Adrenal gland (tissue), 5 donors: ENCODE data around the gene ATP6V0B.

Experiments
- POLR2A ChIP-seq, 2 donors: fragments of 450-650 bp; IDR thresholded peaks; one replicate each; pipeline ENCODE4 v1.6.1; 2017; ENCODE audit warnings: antibody characterized with exemption in 2 of 2, mild to moderate bottlenecking in 2 of 2, moderate library complexity in 1 of 2
- TF ChIP-seq, protein P1 (sequence below), 6 experiments: fragments of 450-650 bp in 4 of 6; fragments of 200-600 bp in 2 of 6; sonication (generic) in 1 of 6; IDR thresholded peaks; 1 replicate in 5 of 6; 2 replicates in 1 of 6; pipeline versions ENCODE4 v1.5.1 to v1.8.0; 2016 to 2021; ENCODE audit warnings: antibody characterized with exemption in 6 of 6, mild to moderate bottlenecking in 2 of 6, moderate library complexity in 1 of 6
- donor health status: DM: no; HTN: no; CAD: no.

DNA sequence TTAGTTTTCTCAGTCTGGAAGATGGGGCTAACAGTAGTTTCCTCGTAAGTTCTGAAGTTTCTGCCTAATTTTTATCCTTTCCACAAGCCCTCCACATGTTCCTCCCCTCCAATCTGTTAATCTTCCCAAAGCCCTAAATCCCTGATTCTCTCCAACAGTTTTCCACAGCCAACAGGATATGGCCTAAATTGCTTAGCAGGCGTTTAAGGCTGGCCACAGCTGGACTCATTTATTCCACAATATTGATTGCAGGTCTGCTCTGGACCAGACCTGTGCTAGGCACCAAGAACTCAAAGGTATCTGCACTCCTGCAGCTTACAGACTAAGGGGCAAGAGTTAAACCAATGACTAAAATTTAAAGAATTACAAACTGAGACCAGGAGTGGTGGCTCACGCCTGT lies 52.6 kb downstream of the ATP6V0B start:
- TF ChIP-seq, protein P1, sequence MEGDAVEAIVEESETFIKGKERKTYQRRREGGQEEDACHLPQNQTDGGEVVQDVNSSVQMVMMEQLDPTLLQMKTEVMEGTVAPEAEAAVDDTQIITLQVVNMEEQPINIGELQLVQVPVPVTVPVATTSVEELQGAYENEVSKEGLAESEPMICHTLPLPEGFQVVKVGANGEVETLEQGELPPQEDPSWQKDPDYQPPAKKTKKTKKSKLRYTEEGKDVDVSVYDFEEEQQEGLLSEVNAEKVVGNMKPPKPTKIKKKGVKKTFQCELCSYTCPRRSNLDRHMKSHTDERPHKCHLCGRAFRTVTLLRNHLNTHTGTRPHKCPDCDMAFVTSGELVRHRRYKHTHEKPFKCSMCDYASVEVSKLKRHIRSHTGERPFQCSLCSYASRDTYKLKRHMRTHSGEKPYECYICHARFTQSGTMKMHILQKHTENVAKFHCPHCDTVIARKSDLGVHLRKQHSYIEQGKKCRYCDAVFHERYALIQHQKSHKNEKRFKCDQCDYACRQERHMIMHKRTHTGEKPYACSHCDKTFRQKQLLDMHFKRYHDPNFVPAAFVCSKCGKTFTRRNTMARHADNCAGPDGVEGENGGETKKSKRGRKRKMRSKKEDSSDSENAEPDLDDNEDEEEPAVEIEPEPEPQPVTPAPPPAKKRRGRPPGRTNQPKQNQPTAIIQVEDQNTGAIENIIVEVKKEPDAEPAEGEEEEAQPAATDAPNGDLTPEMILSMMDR (IDR thresholded peaks at IDR 0.05), result no peak
- TF ChIP-seq POLR2A (IDR thresholded peaks at IDR 0.05), result no peak
